Measurements from ENCODE around the gene PTPN6.

The PTPN6 gene

DNA sequence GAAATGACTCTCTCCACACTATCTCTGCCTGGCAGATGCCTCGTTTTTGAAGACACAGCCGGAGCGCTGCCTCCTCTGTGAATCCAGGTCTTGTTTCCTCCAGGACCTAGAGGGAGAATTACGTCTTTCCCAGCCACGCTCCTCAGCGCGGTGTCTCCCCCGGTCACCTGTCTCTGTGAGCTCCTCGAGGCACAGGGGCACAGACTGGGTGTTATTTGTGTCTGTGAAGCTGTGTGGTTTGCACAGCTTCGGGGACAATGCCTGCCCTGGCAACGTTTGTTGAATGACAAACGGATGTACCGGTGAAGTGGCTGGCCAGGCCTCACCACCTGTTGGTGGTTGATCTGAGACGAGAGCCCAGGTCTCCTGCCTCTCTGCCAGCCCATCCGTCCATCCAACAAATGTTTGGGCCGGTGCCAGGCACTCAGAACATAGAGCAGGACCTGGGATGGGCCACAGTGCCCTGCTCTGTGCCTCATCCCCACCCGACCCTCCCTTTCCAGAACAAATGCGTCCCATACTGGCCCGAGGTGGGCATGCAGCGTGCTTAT, 6.1 kb downstream of the PTPN6 start:
- DNase-seq, result no peak

DNA sequence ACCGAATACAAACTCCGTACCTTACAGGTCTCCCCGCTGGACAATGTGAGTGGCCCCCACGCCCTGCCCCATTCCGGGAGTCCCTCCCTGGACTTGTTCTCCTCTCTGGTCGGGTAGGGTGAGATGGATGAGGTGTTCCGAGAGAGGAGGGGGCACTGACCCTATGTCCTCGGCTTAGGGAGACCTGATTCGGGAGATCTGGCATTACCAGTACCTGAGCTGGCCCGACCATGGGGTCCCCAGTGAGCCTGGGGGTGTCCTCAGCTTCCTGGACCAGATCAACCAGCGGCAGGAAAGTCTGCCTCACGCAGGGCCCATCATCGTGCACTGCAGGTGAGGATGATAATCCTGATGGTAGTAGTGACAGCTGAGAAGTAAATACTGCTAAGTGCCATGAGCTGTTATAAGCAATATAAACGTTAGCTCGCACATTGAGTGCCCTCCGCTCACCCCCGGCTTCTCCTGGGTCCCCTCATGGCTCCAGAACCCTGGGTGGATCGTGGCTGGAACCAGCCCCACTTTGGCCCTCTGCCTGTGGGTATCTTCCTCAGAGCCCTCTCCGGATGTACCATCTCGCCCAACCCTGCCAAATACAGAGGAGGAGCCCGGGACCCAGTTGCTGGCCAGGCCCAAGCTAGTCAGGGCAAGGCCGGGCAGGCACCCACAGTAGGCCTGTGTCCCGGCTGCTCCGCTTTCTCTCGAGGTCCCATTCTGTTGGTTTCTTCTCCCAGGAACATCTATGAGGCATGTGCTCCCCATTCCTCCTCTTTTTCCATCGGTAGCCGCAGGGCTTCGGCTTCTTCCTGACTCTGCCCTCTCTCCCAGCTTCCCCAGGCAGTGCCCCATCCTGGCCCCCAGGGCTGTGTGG, 6.8 kb downstream of the PTPN6 start:
- DNase-seq, result no peak

DNA sequence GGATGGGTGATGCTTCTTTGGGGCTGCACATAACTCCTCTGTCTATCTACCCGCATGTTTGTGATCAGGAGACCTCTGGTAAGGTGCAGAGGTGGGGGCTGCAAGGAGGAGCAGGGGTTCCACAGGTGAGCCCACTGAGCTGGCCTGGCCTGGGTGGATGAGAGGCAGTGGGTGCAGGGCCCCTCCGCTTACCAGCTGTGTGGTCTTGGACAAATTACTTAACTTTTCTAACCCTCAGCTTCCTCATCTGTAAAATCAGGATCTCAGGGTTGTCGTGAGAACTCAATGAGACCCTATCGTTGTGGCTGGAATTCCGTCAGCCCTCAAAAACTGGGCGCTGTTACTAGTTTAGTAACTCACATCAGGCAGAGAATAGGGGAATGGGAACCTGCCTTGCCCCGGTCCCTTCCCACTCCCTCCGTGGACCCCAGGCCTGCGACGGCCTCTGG, 7.5 kb downstream of the PTPN6 start:
- DNase-seq, result peak in 1 of 3 donors; percentile 51

DNA sequence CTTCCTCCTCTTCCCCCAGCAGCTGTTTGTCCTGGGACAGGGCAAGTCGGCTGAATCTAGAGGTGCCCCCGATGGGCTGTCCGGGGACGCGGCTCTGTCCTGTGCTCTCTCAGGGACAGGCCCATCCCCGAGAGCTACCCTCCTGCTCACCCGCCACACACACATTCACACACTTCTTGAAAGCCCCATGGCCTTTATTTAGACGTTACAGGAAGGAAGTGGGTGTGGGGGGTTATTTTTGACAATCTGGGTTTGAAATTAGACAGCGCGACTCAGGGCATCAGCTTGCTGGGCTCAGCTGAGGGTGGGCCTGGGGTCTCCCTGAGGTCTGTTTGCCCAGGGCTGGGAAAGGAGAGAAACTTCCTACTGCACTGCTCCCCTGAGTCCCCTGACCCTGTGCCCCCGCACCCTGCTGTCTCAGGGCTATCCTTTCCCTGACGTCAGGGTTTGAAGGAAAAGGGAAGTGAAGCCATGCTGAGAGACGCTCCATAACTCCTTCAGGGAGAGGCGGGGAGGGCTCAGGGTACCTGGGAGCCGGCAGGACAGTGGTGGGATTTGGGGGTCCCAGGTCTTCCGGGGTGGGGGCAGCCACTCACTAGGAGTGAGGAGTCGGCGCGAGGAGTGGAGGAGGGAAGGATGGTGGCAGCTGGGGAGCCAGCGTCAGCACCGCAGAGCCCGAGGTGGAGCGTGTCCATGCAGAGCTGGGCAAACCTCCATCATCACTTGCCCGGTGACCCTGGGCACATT, 8.1 kb downstream of the PTPN6 start:
- DNase-seq, result peak; percentile 89 to 92 (median 89)

DNA sequence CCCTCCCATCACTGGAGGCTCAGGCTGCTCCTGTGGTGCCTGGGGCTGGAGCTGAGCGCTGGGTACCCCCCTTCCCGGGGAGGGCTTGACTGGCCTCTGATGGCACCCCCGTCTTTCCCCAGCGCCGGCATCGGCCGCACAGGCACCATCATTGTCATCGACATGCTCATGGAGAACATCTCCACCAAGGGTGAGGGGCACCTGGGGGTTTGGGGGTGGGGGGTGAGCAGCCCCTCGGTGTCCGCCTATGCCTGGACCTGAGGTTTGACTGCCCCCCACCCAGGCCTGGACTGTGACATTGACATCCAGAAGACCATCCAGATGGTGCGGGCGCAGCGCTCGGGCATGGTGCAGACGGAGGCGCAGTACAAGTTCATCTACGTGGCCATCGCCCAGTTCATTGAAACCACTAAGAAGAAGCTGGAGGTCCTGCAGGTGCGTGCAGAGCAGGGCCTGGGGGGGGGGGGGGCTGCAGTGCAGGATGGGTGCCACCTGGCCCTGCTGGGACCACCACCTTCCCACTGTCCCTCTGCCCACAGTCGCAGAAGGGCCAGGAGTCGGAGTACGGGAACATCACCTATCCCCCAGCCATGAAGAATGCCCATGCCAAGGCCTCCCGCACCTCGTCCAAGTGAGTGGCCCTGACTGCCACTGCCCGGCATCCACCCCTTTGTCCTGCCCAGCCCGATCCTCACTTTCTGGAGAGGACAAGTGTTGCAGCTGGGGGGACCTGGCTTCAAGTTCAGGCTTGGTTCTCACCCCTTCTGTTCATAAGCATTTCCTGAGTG, 8.8 kb downstream of the PTPN6 start:
- DNase-seq, result no peak

DNA sequence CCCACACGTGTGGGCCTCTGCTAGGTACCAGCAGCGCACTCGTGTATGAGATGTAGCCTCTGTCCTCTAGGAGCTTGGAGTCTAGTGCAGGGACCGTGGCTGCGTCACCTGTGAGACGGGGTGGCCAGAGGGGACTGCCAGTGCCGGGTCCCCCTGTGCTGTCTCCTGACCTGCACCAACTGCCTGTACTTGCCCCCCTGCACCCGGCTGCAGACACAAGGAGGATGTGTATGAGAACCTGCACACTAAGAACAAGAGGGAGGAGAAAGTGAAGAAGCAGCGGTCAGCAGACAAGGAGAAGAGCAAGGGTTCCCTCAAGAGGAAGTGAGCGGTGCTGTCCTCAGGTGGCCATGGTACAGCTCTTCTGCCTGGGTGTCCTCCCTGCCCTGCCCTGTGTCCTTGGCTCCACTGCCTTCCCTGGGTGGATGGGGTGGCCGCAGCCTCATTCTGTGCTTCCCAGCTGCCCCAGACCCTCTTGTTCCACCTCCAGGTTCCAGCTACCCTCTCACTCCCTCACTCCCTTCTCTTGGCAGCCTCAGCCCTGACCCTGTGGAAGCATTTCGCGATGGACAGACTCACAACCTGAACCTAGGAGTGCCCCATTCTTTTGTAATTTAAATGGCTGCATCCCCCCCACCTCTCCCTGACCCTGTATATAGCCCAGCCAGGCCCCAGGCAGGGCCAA, 9.6 kb downstream of the PTPN6 start:
- peak in 2 of 3 donors; percentile 45 to 48 for DNase-seq

DNA sequence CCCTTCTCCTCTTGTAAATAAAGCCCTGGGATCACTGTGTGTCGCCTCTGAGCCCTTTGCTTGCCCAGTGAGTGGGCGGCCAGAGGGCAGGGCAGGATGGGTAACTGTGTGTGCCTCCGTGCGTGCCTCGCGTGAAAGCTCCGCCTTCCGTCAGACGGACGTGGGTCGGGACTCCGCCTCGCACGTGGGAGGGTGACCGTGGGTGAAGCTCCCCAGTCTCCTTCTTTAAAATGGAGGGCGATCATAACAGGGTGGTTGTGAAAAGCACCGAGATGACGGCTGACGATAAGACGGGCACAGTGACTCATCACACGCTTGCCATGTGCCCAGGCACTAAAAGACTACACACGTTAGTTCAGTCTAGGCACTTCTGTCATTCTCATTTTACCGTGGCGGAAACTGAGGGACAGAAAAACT, 10.1 kb downstream of the PTPN6 start:
- DNase-seq, result peak; percentile 97 to 99 (median 98)

DNA sequence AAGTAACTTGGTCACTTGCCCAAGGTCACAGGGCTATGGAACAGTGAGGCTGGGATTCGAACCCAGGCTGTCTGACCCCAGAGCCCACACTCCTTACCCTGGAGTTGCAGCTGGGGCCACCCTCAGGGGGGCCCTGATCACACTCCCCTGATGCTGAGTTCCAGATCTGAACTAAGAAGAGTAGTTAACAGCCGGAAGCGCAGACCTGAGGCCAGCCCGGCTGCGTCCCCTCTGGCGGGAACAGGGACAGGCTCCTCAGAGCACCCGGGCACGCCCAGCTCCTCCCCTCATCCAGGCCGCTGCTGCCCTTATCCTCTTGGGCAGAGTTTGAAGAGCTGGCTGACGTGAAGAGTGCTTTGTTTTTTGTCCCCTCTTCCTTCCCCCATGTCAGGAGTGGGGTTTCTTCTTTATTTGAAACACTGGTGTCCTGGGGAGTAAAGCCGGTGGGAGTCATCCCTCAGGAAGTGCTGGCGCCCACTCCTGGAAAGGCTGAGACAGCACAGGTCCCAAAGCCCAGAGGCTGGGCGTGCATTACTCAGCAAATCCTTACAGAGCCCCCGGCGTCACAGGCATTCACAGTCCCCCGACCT, 10.6 kb downstream of the PTPN6 start:
- DNase-seq, result peak; percentile 66 to 78 (median 77)

DNA sequence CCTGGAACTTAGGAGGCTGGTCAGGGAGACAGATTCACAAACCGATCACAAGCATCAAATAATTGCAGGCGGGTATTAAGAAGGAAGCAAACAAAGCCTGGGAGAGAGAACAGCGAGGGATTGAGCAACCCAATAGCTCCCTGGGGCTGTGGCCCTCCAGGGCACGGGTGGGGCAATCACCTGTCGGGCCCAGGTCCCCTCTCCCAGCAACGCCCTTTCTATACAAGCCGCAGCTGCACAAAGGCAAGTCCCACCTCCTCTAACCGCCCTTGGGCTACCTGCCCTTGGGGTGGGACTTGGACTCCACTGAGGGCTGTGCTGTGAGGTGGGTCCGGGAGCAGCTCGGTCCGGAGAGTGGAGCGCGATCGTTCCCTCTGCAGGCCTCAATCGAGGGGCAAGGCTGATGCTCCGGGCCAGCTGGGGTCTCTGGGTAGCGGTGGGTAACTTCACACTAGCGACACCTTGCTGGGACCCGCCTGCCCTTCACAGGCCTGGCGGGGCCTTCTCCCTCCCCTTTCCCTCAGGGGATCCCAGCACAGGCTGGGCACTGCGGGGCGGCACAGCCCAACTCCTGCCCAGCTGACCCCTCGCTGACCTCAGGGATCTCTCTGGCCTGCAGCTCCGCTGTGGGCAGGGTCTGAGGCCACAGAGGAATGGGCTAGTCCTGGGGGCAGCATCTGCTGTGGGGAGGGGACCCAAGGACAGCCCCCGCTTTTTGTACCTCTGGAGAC, 11.3 kb downstream of the PTPN6 start:
- DNase-seq, result no peak

DNA sequence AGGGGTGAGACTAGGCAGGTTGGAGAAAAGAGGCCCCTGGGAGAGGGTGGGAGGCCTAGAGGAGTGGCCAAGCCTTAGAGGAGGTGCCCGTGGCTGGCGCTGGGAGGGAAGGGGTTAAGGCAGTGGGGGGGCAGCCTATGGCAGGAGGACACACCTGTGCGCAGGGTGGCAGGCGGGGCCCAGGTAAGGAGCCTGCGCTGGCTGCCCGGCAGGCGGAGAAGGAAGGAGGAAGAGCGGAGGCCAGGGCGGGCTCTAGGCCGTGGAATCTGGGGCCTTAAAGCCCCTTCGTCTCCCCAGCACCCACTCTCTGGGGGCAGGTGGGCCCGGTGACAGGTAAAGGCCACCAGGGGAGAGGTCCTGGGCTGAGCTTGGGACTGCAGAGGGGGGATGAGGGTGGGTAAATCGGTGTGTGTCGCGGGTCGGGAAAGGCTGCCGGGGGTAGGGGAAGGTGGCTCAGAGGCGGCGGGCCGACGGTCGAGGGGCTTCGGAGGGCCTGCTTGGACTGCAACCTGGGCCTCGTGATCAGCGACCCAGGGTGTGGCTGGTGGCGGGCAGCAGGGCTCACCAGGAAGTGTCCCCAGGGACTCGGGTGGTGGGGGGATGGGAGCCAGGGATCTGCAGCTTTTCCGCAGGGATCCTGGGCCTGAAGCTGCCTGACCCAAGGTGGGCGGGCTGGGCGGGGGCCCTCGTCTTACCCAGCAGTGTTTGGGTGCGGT, 12.0 kb downstream of the PTPN6 start:
- no peak for DNase-seq

DNA sequence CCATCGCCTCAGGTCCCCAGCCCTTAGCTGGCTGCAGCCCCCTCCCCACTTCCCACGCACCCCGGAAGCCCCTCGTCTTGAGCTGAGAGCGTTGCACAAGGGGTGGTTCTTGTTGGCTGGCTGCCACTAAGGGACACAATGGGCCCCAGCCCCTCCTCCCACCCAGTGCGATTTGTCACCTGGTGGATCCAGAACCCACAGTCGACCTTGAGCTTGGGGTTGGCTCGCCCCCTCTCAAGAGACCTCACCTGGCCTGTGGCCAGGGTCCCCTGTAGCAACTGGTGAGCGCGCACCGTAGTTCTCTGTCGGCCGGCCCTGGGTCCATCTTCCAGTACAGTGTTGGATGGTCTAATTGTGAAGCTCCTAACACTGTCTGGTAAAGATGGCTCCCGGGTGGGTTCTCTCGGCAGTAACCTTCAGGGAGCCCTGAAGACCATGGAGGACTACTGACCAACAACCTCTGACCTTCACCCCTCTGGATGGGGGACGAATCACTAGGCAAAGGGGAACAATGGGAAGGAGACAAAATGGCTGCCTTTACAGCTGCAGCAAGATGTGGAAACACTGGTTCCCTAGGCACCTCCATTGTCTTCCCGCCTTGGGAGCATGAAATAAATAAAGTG, 12.7 kb downstream of the PTPN6 start:
- DNase-seq, result no peak

DNA sequence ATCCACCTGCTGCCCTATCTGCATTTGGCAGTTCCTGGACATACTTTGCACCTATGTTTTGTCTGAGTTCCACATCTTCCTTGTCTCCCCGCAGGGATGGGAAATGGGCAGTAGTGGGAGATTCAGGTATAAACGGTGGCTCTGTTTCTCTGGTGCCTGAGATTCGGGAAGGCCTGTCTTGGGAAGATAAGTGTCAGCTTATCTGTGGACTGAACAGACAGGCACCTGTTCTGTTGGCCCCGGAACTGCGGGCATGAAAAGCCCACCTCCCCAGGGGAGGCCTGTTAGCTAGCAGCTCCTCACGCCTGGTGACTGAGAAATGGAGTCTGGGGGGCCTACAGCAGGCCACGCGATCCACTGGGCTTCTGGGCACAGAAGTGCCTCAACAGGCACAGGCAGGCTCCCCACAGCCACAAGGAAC, 13.5 kb downstream of the PTPN6 start:
- no peak for DNase-seq

DNA sequence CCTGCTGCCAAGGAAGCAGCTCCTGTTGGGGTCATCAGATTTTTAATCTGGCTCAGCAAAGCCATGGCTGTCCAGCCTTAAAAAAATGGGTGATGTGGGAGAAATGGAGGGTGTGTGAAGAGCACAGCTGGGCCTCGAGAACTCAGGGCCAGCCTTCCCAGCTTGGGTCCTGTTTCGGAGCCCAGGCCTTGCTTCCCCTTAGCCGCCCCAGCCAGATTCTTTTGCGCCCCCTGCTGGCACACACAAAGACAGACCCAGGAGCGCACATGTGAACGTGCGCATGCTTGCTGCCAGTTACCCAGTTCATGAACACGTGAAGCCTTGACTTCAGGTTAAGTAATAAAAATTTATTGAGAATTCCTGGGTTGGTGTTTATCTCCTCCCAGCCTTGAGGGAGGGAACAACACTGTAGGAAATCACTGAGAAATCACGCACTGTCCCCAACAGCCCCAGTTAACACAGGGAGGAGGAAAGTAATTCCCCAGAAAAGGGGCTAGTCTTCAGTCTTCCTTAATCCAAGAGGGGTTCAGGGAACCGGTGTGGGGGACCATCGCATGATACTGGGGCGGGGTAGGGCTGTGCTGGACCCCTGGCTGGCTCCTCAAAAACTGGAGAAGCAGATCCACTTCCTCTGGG, 14.0 kb downstream of the PTPN6 start:
- peak; percentile 90 to 95 (median 95) for DNase-seq

DNA sequence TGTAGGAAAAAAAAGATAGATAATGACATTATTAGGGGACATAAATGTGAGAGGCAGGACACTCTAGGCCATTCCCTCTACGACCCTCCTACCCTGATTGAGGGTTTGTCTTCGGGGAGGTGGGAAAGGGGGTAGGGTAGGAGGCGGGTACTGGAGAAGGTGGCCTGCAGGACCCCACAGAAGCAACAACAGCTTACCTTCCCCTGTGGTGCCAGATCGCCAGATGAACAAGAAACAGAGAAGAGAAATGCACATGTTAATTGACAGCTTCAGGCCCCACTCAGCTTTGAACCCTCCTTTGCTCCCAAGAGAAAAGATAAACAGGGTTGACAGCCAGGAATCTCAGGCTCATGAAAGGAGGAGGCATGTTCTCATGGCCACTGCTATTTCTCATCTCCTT, 14.6 kb downstream of the PTPN6 start:
- no peak for DNase-seq

DNA sequence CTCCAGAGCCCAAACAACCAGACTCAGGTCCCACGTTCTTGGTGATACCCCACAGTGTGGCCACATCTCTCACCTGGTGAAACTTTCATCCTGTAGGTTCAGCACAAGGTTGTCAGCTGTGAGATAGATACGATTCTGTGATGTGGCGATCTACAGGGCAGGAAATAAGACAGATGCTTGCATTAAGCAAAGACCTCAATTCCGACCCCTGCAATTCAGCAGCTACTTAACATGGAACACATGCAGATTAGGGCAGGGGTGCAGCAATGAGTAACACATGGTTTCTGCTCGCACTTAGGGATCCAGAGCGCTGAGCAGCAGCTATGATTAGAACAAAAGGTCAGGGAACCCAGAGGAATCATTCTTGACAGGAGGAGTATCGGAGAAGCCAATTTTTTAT, 15.2 kb downstream of the PTPN6 start:
- DNase-seq, result no peak

DNA sequence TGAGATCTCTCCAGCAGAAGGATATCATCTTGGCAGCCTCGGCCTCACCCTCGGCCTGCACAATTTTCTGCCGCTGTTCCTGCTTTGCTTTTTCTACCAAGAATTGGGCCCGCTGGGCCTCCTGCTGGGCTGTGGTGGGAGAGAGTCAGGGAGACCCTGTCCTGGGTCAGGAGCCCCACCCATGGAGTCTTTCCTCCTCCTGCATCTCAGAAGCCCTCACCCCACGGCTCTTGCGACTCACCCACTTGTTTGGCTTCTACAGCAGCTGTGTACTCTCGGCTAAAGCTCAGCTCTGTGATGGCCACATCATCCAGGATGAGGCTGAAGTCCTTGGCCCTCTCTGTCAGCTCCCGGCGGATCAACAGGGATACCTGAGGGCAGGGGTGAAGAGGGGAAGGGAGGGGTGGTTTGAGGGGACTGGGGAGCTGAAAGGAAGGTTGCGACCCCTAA, 16.5 kb downstream of the PTPN6 start:
- no peak for DNase-seq

DNA sequence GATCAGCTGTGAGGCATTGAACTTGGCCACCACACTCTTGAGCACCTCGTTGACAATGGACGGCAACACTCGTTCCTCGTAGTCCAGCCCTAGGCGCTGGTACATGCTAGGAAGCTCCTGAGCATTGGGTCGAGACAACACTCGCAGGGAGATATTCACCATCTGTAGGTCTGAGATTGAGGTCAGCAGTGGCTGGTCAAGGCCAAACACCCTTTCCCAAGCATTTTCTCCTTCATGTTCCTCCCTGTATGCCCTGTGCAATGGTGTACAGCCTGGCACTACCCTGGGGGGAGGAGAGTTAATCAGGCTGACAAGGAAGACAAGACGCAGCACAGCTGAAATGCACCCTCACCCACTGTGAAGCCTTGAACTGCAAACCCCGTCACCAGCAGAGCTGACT, 17.3 kb downstream of the PTPN6 start:
- DNase-seq, result no peak

DNA sequence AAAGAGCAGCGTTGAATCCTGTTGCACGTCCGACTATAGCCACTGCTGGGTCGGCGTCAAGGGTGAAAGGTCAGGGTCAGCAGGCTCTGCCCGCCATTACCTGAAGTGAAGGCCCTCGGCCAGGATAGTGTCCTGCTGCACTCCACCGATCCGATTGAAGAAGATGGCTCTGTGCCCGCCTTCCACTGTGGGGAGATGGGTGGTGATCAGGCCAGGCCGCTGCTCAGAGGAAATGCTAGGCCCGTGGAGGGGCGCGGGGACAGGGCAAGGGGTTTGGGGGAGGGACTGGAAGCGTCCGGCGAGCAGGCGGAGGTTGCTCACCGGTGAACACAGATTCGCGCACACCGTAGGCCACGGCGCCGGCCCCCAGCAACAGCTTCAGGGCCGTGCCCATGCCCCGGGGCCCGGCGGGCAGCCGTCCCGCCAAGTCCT, 19.0 kb downstream of the PTPN6 start:
- DNase-seq, result peak in 1 of 3 donors; percentile 29

DNA sequence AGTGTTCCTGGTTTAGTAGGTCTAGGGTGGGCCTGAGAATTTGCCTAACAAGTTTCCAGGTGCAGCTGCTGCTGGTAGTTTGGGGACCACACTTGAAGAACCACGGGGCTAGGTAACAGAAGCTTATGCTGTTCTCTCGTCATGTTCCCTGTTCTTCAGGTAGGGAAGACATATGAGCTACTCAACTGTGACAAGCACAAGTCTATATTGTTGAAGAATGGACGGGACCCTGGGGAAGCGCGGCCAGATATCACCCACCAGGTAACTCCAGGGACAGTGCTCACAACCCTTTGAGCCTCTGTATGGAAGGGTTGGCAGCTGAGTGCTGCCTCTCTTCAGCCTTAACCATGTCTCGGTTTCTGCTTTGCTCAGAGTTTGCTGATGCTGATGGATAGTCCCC, 23.0 kb downstream of the PTPN6 start:
- no peak for DNase-seq

All from suppressor macrophage treated with lipopolysaccharide for 1 hour (primary cell).